ENCODE data around the gene LEKR1.

The LEKR1 gene

DNA sequence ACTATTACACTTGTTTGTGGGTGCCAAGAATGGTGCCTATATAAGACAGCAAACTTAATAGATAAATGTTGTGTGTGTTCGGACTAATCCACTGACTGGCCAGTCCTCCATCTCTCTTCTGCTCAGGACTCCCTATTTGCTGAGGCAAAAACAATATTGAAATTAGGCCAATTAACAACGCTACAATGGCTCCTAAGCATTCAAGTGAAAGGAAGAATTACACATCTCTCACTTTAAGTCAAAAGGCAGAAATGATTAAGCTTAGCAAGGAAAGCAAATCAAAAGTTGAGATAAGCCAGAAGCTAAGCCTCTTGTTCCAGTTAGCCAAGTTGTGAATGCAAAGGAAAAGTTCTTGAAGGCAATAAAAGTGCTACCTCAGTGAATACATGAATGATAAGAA, 206.8 kb downstream of the LEKR1 start:
- Histone ChIP-seq H3K4me3 (ENCODE audit: low read depth, low read length) (no peak overlapping the region), H3K9me3 (ENCODE audit: control insufficient read depth, insufficient read depth, low read depth, low read length) (no peaks in the 10 kb centered on the region), H3K4me1 (ENCODE audit: control insufficient read depth, insufficient read depth, low read length) (no peaks in the 10 kb centered on the region), H3K36me3 (ENCODE audit: control insufficient read depth in 2 of 2, insufficient read depth in 1 of 2, low read length in 2 of 2) (no peaks in the 10 kb centered on the region), H3K27ac (ENCODE audit: extremely low read depth, low read depth, low read length) (no peak overlapping the region)
- CTCF ChIA-PET: no interaction called here
- POLR2A ChIA-PET: no interaction called here
- TF ChIP-seq ZNF501 (tag by site-specific recombination; IDR thresholded peaks at IDR 0.05): no peak
- TF ChIP-seq, protein P1, sequence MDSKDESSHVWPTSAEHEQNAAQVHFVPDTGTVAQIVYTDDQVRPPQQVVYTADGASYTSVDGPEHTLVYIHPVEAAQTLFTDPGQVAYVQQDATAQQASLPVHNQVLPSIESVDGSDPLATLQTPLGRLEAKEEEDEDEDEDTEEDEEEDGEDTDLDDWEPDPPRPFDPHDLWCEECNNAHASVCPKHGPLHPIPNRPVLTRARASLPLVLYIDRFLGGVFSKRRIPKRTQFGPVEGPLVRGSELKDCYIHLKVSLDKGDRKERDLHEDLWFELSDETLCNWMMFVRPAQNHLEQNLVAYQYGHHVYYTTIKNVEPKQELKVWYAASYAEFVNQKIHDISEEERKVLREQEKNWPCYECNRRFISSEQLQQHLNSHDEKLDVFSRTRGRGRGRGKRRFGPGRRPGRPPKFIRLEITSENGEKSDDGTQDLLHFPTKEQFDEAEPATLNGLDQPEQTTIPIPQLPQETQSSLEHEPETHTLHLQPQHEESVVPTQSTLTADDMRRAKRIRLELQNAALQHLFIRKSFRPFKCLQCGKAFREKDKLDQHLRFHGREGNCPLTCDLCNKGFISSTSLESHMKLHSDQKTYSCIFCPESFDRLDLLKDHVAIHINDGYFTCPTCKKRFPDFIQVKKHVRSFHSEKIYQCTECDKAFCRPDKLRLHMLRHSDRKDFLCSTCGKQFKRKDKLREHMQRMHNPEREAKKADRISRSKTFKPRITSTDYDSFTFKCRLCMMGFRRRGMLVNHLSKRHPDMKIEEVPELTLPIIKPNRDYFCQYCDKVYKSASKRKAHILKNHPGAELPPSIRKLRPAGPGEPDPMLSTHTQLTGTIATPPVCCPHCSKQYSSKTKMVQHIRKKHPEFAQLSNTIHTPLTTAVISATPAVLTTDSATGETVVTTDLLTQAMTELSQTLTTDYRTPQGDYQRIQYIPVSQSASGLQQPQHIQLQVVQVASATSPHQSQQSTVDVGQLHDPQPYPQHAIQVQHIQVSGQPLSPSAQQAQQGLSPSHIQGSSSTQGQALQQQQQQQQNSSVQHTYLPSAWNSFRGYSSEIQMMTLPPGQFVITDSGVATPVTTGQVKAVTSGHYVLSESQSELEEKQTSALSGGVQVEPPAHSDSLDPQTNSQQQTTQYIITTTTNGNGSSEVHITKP (tag by site-specific recombination; IDR thresholded peaks at IDR 0.05): no peak
- no peak for TF ChIP-seq ZNF658 (tag by site-specific recombination; IDR thresholded peaks at IDR 0.05)
- no peak for TF ChIP-seq ZNF169 (tag by site-specific recombination; IDR thresholded peaks at IDR 0.05)
- no peak for TF ChIP-seq ZNF266 (tag by site-specific recombination; IDR thresholded peaks at IDR 0.05; ENCODE audit: low read depth)
- TF ChIP-seq REPIN1 (tag by site-specific recombination; IDR thresholded peaks at IDR 0.05; ENCODE audit: low read depth): no peak
- TF ChIP-seq ZFHX2 (tag by site-specific recombination; conservative IDR thresholded peaks at IDR 0.05): no peak
- TF ChIP-seq ZNF10 (tag by site-specific recombination; IDR thresholded peaks at IDR 0.05): no peak
- no peak for TF ChIP-seq ZFP41 (tag by site-specific recombination; IDR thresholded peaks at IDR 0.05; ENCODE audit: borderline replicate concordance)
- no peak for TF ChIP-seq ZNF274 (IDR thresholded peaks at IDR 0.05; ENCODE audit: low read length)
- no peak for TF ChIP-seq ZNF274 (tag by site-specific recombination; IDR thresholded peaks at IDR 0.05; ENCODE audit: borderline replicate concordance)
- no peak for TF ChIP-seq SETDB1 (IDR thresholded peaks at IDR 0.05; ENCODE audit: insufficient read length, low read length)

DNA sequence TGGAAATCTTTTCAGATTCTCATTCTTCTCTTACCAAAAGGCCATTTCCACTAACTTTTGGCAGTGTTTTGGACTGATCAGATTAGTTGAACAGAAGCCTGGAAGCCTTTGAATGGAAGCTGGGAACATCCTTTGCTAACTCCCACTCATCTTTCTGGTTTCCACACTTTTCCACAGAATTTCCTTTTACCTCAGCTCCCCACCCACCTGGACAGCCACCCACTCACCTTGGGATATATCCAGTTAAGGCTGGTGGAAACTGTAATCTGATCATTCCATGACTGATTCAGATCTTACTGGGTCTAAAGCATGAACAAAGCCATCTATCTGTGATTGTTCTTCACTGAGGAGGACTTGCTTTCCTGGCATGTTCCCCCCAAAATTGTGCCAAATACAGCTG, 214.3 kb downstream of the LEKR1 start:
- H3K4me1 ChIP-seq (ENCODE audit: control insufficient read depth, insufficient read depth, low read length): no peaks in the 10 kb centered on the region
- no peak overlapping the region for H3K4me3 ChIP-seq (ENCODE audit: low read depth, low read length)
- no peaks in the 10 kb centered on the region for H3K36me3 ChIP-seq (ENCODE audit: control insufficient read depth in 2 of 2, insufficient read depth in 1 of 2, low read length in 2 of 2)
- no peaks in the 10 kb centered on the region for H3K9me3 ChIP-seq (ENCODE audit: control insufficient read depth, insufficient read depth, low read depth, low read length)
- POLR2A ChIA-PET: no interaction called here
- TF ChIP-seq ZNF214 (tag by site-specific recombination; IDR thresholded peaks at IDR 0.05; ENCODE audit: borderline replicate concordance) (no peak), ZFHX2 (tag by site-specific recombination; conservative IDR thresholded peaks at IDR 0.05) (peak; percentile 86), EGR2 (tag by site-specific recombination; IDR thresholded peaks at IDR 0.05; ENCODE audit: low read depth) (peak; percentile 81), ZNF76 (tag by site-specific recombination; IDR thresholded peaks at IDR 0.05; ENCODE audit: borderline replicate concordance, low read depth) (no peak)
- TF ChIP-seq, protein P2, sequence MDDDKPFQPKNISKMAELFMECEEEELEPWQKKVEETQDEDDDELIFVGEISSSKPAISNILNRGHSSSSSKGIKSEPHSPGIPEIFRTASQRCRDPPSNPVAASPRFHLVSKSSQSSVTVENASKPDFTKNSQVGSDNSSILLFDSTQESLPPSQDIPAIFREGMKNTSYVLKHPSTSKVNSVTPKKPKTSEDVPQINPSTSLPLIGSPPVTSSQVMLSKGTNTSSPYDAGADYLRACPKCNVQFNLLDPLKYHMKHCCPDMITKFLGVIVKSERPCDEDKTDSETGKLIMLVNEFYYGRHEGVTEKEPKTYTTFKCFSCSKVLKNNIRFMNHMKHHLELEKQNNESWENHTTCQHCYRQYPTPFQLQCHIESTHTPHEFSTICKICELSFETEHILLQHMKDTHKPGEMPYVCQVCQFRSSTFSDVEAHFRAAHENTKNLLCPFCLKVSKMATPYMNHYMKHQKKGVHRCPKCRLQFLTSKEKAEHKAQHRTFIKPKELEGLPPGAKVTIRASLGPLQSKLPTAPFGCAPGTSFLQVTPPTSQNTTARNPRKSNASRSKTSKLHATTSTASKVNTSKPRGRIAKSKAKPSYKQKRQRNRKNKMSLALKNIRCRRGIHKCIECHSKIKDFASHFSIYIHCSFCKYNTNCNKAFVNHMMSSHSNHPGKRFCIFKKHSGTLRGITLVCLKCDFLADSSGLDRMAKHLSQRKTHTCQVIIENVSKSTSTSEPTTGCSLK (tag by site-specific recombination; IDR thresholded peaks at IDR 0.05): no peak
- TF ChIP-seq, protein P3, sequence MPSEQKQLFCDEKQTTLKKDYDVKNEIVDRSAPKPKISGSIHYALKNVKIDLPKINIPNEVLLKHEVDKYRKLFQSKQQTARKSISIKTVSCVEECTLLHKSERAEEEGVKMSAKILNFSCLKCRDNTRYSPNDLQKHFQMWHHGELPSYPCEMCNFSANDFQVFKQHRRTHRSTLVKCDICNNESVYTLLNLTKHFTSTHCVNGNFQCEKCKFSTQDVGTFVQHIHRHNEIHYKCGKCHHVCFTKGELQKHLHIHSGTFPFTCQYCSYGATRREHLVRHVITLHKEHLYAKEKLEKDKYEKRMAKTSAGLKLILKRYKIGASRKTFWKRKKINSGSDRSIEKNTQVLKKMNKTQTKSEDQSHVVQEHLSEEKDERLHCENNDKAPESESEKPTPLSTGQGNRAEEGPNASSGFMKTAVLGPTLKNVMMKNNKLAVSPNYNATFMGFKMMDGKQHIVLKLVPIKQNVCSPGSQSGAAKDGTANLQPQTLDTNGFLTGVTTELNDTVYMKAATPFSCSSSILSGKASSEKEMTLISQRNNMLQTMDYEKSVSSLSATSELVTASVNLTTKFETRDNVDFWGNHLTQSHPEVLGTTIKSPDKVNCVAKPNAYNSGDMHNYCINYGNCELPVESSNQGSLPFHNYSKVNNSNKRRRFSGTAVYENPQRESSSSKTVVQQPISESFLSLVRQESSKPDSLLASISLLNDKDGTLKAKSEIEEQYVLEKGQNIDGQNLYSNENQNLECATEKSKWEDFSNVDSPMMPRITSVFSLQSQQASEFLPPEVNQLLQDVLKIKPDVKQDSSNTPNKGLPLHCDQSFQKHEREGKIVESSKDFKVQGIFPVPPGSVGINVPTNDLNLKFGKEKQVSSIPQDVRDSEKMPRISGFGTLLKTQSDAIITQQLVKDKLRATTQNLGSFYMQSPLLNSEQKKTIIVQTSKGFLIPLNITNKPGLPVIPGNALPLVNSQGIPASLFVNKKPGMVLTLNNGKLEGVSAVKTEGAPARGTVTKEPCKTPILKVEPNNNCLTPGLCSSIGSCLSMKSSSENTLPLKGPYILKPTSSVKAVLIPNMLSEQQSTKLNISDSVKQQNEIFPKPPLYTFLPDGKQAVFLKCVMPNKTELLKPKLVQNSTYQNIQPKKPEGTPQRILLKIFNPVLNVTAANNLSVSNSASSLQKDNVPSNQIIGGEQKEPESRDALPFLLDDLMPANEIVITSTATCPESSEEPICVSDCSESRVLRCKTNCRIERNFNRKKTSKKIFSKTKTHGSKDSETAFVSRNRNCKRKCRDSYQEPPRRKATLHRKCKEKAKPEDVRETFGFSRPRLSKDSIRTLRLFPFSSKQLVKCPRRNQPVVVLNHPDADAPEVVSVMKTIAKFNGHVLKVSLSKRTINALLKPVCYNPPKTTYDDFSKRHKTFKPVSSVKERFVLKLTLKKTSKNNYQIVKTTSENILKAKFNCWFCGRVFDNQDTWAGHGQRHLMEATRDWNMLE (tag by site-specific recombination; conservative IDR thresholded peaks at IDR 0.05; ENCODE audit: low read depth): no peak
- no peak overlapping the region for H3K27ac ChIP-seq (ENCODE audit: extremely low read depth, low read depth, low read length)
- CTCF ChIA-PET: interaction anchor here (0.7 kb wide), 1 partner anchor 267 kb away, joined by 4 read pairs; no protein-coding TSS in a partner anchor
